ENCODE measurements around the gene RIPOR2.

DNA sequence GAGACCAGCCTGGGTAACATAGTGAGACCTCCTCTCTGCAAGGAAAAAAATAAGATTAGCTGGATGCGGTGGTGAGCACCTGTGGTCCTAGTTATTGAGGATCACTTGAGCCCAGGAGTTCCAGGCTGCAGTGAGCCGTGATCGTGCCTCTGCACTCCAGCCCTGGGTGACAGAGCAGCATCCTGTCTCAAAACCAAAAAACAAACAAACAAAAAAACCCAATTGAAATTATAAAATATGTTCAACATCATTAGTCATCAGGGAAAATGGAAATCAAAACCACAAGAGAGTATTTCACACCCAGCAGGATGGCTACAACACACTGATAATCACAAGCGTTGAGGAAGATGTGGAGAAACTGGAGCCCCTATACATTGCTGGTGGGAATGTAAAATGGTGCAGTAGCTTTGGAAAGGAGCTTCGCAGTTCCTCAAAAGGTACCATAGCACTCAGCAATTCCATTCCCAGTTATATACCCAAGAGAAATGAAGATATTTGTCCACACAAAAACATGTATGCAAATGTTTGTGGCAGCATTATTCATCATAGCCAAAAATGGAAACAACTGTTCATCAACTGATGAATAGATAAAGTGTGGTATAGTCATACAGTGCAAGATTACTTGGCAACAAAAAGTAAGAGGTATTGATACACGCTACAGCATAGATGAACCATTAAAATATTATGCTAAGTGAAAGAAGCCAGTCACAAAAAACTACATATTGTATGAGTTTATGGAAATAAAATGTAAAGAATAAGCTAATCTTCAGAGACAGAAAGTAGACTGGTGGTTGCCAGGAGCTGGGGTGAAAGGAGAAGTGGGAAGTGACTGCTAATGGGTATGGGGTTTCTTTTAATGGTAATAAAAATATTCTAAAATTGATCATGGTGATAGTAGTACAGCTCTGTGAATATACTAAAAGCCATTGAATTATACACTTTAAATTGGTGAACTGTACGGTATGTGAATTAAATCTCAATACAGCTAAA lies 38.7 kb upstream of the RIPOR2 start:
- TF ChIP-seq POLR2A (IDR thresholded peaks at IDR 0.05; ENCODE audit: low read depth, low read length) (peak; percentile 81), TAF1 (IDR thresholded peaks at IDR 0.05; ENCODE audit: low read depth, low read length) (no peak), SPI1 (IDR thresholded peaks at IDR 0.05; ENCODE audit: low read depth, low read length) (peak; percentile 88), POLR2AphosphoS5 (IDR thresholded peaks at IDR 0.05; ENCODE audit: low read depth, low read length) (peak; percentile 82), PAX5 (IDR thresholded peaks at IDR 0.05; ENCODE audit: insufficient read depth, low read length, severe bottlenecking) (no peak), POU2F2 (IDR thresholded peaks at IDR 0.05; ENCODE audit: low read depth, low read length) (peak; percentile 60; the same call in 1 of the 2 replicates)
